COLO829 (cell line): ENCODE measurements around the gene WDPCP.
"Not testable (repeated sequence)": the region's sequence is repeated elsewhere in the genome, so short reads cannot be mapped to it uniquely, and the experiment has no call there.

Experiments
- DNase-seq: peaks from one replicate; pipeline ENCODE4 v3.0.0; 2012; ENCODE audit warnings: low spot score

WDPCP gene, protein sequence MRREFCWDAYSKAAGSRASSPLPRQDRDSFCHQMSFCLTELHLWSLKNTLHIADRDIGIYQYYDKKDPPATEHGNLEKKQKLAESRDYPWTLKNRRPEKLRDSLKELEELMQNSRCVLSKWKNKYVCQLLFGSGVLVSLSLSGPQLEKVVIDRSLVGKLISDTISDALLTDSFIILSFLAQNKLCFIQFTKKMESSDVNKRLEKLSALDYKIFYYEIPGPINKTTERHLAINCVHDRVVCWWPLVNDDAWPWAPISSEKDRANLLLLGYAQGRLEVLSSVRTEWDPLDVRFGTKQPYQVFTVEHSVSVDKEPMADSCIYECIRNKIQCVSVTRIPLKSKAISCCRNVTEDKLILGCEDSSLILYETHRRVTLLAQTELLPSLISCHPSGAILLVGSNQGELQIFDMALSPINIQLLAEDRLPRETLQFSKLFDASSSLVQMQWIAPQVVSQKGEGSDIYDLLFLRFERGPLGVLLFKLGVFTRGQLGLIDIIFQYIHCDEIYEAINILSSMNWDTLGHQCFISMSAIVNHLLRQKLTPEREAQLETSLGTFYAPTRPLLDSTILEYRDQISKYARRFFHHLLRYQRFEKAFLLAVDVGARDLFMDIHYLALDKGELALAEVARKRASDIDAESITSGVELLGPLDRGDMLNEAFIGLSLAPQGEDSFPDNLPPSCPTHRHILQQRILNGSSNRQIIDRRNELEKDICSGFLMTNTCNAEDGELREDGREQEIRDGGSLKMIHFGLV

GRCh38 chr2:63588385-63589147 is at the start of gene WDPCP, which contains the start of gene MDH1:
Gene WDPCP, minus strand, starts transcription at chr2:63588477. Its CDS starts 206 bp downstream, at chr2:63588271.
Gene MDH1, plus strand, starts transcription at chr2:63588963. Its CDS starts 81 bp downstream, at chr2:63589044.
- DNase-seq, result peak; percentile 87

DNA sequence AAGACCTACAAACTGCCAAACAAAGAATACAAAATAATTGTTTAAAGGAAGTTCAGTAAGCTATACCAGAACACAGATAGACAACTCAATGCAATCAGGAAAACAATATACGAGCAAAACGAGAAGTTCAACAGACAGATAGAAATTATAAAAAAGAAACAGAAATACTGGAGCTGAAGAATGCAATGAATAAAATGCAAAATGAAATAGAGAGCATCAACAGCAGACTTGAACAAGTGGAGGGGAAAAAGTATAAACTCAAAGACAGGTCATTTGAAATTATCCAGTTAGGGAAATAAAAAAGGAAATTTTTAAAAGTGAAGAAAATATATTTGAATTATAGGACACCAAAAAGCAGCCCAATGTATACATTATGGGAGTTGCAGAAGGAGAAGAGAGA is 44.1 kb upstream of the WDPCP start:
- DNase-seq, result no peak

- DNase-seq, result no peak
These were observed 43.2 kb upstream of the WDPCP start for GRCh38 chr2:63631501-63631900.

GRCh38 chr2:63628403-63628942 is 40.2 kb upstream of the WDPCP start:
- no peak for DNase-seq

GRCh38 chr2:63627866-63628265 is 39.6 kb upstream of the WDPCP start:
- no peak for DNase-seq

DNA sequence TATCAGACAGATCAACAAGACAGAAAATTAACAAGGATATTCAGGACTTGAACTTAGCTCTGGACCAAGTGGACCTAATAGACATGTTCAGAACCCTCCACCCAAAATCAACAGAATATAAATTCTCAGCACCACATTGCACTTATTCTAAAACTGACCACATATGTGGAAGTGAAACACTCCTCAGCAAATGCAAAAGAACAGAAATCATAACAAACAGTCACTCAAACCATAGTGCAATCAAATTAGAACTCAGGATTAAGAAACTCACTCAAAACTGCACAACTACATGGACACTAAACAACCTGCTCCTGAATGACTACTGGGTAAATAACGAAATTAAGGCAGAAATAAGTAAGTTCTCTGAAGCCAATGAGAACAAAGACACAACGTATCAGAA is 35.5 kb upstream of the WDPCP start:
- DNase-seq, result not testable (repeated sequence)

- DNase-seq, result no peak
These were observed 34.5 kb upstream of the WDPCP start for GRCh38 chr2:63622751-63623150.

DNA sequence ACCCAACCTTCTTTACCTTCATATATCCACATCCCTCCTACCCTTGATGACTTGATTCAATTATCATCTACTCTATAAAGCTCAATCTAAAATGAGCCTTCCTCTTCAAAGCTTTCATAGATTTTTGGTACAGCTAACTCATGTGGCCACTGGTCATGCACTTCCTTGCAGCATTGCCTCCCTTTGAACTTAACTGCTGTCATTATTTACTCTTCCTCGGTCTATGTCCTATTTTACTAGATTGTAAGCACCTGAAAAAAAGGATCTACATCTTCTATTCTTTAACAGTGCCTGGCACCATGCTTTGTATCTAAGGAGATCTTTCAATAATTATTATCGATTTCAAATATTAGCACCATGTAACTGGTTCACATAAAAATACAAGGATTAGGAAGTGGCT is 31.1 kb upstream of the WDPCP start:
- no peak for DNase-seq

DNA sequence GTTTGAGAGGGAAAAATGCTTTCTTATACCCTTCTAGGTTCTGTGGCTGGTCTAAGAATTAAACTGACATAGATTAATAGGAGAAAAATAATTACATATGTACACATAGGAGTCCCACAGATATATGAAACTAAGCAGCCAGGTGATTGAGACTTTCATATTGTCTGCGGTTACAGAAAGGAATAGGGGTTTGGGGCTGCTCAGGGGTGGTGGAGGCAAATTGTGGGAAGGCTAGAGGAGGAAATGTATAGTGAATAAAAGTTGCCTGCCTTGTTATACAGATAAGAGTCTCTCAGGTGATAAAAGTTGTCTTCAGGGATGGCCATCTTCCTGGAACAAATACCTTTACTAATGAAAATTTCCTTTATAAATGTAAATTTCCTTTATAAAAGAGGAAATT is 29.1 kb upstream of the WDPCP start:
- no peak for DNase-seq

- no peak for DNase-seq
These were observed 27.0 kb upstream of the WDPCP start for GRCh38 chr2:63614983-63615945.

DNA sequence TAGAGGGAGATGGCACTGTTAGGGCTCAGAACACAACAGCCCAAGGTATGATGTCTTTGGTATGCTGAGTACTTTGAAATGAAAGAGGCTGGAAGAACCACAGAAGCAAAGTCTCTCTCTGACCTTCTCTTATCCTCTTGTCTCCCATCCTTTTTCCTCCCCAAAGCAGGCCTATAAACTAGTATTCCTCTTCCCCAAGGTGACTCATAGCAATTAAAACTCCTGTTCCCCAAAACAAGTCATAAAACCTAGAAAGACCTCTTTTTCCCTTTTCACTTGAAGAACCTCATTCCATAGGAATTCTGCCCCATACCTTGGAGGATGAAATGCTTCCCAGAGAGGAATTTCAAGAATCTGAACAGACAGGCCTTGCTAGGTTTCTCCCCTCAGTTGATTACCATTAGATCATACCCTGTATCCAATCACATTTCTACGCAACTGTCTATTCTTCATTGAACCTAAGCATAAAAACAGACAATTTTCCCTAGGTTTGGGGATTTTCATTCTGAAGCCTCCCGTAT is 26.2 kb upstream of the WDPCP start:
- no peak for DNase-seq

DNA sequence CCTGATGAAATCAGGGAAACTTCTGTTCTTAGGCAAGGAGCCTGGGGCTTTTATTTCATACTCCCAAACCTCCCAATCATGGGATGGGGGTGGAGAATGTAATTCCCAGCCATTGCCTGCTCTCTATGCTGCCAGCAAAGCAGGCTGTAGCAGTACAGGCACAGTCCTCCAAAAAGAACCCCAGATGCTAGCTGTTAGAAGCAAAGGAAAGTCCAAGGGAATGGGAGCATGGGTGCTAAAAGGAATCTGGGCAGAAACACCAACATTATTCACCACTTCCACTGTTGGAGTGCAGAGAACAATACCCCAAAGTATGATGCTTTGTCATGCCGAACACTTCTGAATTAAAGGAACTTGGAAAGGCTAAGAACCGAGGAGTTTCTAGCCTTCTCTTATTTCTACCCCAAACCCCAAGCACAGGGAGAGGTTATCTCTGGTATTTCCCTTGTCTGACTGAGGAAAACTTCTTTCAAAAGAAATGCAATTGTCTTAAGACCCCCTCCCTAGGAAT is 25.2 kb upstream of the WDPCP start:
- no peak for DNase-seq

DNA sequence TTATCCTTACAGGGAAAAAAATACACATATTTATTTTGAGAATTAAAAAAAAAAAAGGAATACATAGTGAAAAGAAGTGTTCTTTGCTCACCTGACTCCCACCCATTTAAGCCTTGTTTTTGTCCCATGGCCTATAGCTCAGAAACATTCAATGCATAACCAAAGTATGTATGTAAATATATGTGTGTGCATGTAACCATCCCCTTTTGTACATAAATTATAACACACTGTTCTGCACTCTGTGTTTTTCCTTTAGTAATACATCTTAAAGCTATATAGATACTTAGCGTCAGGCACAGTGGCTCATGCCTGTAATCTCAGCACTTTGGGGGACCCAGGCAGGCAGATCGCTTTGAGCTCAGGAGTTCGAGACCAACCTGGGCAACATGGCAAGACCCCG is 22.2 kb upstream of the WDPCP start:
- no peak for DNase-seq

GRCh38 chr2:63608865-63609264 is 20.6 kb upstream of the WDPCP start:
- DNase-seq, result not testable (repeated sequence)

DNA sequence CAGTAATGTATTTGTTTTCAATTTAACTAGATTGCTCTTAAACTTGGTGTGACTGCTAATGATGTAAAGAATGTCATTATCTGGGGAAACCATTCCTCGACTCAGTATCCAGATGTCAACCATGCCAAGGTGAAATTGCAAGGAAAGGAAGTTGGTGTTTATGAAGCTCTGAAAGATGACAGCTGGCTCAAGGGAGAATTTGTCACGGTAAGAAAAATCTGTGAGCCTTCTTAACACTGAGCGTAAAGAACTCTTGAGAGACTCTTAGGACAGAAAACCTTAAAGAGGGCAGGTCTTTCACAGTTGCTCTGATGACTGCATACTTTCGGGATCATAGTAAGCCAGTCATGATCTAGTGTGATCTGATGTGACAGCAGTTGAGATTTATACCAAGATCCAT is 16.4 kb upstream of the WDPCP start:
- DNase-seq, result no peak

DNA sequence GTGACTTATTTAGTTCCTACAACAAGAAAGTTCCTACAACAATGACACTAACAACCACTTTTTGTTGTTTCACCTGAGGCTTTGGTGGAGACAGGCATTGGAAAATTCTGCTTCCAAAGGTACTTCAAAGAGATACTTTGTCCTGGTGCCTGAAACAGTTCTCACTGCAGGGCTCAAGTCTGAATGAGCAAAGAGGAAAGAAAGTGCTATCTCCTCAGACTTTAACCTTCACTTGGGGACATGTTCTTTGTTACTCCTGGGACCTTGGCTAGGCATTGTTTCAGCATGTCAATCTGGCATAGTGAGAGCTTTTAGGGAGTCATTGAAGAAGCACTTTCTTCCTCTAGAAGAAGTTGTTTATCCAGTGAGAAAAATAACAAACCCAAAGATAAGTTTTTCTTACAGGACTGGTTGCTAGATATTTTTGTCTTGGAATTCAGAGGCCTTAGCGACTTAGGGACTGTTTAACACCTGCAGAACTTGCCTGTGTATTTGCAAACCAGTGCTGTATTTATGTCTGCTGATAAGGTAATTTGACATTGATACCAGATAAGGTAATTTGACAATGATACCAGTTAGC is 12.7 kb upstream of the WDPCP start:
- no peak for DNase-seq

- no peak for DNase-seq
These were observed 10.7 kb upstream of the WDPCP start for GRCh38 chr2:63598981-63599380.

DNA sequence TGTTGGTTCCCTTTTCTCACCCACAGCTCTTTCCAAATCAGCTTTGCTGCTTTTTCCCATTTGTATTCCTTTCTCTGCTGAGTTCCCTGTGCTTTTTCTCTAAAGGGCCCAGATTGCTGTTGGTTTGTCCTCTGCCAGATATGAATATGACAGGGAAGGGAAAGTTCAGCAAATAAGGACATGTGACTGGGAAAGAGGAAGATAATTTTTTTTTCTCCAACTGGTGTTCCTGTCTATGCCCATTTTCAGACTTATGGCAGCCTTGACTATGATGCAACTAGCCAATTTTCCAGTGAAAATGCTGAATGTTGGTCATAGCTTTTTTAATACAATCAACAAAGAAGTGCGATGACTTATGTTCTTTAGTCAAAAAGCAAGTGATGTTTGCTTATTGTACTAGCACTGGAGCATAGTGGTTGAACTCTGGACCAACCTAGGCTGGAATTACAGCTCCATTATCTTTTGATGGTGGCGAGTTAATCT is 8.2 kb upstream of the WDPCP start:
- no peak for DNase-seq

DNA sequence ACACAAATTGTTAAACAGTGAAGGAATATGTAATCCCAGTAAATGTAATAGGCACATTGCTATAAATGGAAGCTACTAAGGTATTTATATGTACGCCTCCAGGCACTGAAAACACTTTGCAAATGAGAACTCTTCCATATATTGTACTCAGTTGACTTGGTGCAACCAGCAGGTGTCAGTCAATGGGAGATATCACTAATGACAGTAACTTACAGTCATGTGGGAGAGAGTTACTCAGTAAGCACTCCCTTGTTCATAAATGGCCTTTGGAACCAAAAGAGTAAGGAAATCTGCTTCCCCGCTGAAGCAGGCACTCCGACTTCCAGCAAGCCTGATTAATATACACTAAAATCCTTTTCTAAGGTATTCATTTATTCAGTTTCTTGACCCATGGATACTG is 6.4 kb upstream of the WDPCP start:
- DNase-seq, result no peak

DNA sequence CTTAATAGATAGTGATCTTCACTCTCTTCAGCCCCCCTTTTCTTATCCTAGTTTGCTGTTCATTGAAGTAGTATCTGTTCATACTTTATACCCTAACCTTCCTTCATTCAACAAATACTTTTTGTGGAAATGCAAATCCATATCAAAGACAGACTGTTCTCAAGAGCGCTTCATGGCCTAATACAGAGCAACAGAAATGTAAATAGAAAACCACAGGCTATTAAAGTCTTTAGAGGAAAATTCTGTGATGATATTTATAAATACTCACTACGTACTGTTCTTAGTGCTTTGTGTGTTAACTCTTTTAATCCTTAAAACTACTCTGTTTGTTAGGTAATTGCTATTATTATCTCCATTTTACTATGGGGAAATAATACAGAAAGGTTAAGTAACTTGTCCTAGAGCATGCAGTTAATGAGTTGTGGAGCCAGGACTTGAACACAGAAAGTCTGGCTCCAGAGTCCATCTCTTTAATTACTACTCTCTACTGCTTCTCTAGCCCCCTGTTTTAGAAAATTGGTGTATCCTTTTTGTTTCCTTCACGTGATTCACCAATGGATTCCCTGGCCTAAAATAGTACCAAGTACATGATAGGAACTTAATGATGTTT is 3.4 kb upstream of the WDPCP start:
- DNase-seq, result no peak
